H1 (cell line): ENCODE results near the gene IFI16. TPM values are rescaled to one million over a fixed set of nuclear protein-coding genes. Genes with fewer than 3 reads are reported as not detected.

ENCODE experiments used
- CTCF ChIA-PET: fragments of 300-600 bp; sonication (Branson Sonifier 250); formaldehyde crosslinking; loops from one replicate; lab custom pipeline; 2021; ENCODE audit not compliant: partially characterized antibody; lab: Charles Lee
- POLR2A ChIA-PET: fragments of 300-600 bp; sonication (Branson Sonifier 250); formaldehyde crosslinking; loops from one replicate; lab custom pipeline; 2021; ENCODE audit warnings: inconsistent platforms; ENCODE audit not compliant: partially characterized antibody; lab: Charles Lee
- DNase-seq, 2 experiments: peaks; one replicate each; pipeline versions ENCODE4 v3.0.0 to v3.0.0-alpha.2; 2010 to 2022; ENCODE audit warnings: low spot score in 2 of 2, low read depth in 1 of 2, mixed read lengths in 1 of 2
- FAIRE-seq: peaks from 2 replicates; lab custom pipeline; 2011; peaks lifted over from hg19 to GRCh38; lab: Jason Lieb, UNC
- H2AFZ ChIP-seq: 2 replicates; pipeline ENCODE4 v1.8.1; 2012; ENCODE audit warnings: low read length, inconsistent platforms
- H2AK5ac ChIP-seq: 2 replicates; pipeline ENCODE4 v1.6.1; 2013; ENCODE audit warnings: low read depth, low read length
- H2BK120ac ChIP-seq: replicated peaks from 2 replicates; pipeline ENCODE3; 2013; ENCODE audit warnings: low read depth, low read length, inconsistent platforms
- H2BK12ac ChIP-seq: 2 replicates; pipeline ENCODE4 v1.6.1; 2013; ENCODE audit warnings: low read depth, low read length
- H2BK15ac ChIP-seq: 2 replicates; pipeline ENCODE4 v1.6.1; 2013; ENCODE audit warnings: low read length
- H2BK20ac ChIP-seq: 2 replicates; pipeline ENCODE4 v1.6.1; 2013; ENCODE audit warnings: low read length
- H2BK5ac ChIP-seq: 2 replicates; pipeline ENCODE4 v1.6.1; 2013; ENCODE audit warnings: low read depth, low read length
- H3K14ac ChIP-seq: 2 replicates; pipeline ENCODE4 v1.6.1; 2013; ENCODE audit warnings: inconsistent platforms; ENCODE audit not compliant: insufficient read length
- H3K18ac ChIP-seq: 2 replicates; pipeline ENCODE4 v1.6.1; 2013; ENCODE audit warnings: low read length; ENCODE audit errors: extremely low read depth
- H3K23ac ChIP-seq: 2 replicates; pipeline ENCODE4 v1.6.1; 2013; ENCODE audit warnings: inconsistent platforms; ENCODE audit not compliant: insufficient read length
- H3K23me2 ChIP-seq: 2 replicates; pipeline ENCODE4 v1.6.1; 2013; ENCODE audit warnings: low read depth, low read length
- H3K27ac ChIP-seq: 2 replicates; pipeline ENCODE4 v1.6.1; 2011; ENCODE audit warnings: low read depth, low read length, inconsistent platforms
- H3K27me3 ChIP-seq, 4 experiments: replicated peaks in 1 of 4; 1 replicate in 1 of 4; 2 replicates in 3 of 4; pipeline versions ENCODE4 v1.6.1 to v1.8.1; 2011 to 2013; ENCODE audit warnings: low read length in 3 of 4, mild to moderate bottlenecking in 3 of 4, inconsistent platforms in 2 of 4, mixed read lengths in 2 of 4, moderate library complexity in 1 of 4; ENCODE audit not compliant: control insufficient read depth in 3 of 4, insufficient read depth in 3 of 4; ENCODE audit errors: extremely low read depth in 1 of 4
- H3K36me3 ChIP-seq, 4 experiments: 2 replicates each; pipeline versions ENCODE4 v1.6.1 to v1.8.1; 2011 to 2013; ENCODE audit warnings: mild to moderate bottlenecking in 4 of 4, low read length in 3 of 4, moderate library complexity in 2 of 4, control low read depth in 1 of 4, inconsistent platforms in 1 of 4; ENCODE audit not compliant: insufficient read depth in 4 of 4, control insufficient read depth in 2 of 4
- H3K4ac ChIP-seq: replicated peaks from 2 replicates; pipeline ENCODE3; 2013; ENCODE audit warnings: low read length, low read depth, mixed read lengths, inconsistent platforms; ENCODE audit not compliant: insufficient read length
- H3K4me1 ChIP-seq, 4 experiments: replicated peaks in 1 of 4; 1 replicate in 1 of 4; 2 replicates in 3 of 4; pipeline versions ENCODE4 v1.6.1 to v1.8.1; 2011 to 2013; ENCODE audit warnings: low read length in 3 of 4, inconsistent platforms in 2 of 4, mixed read lengths in 1 of 4; ENCODE audit not compliant: insufficient read depth in 4 of 4, control insufficient read depth in 3 of 4
- H3K4me2 ChIP-seq, 2 experiments: 2 replicates each; pipeline versions ENCODE4 v1.6.1 to v1.8.1; 2011 to 2013; ENCODE audit warnings: low read depth in 2 of 2, low read length in 2 of 2, control low read depth in 1 of 2, inconsistent platforms in 1 of 2, mild to moderate bottlenecking in 1 of 2; ENCODE audit not compliant: insufficient read depth in 1 of 2
- H3K4me3 ChIP-seq, 4 experiments: fragments of 200-600, 300-600 bp in 1 of 4; sonication (generic), shearing (Covaris generic), sonication (Bioruptor Twin) in 1 of 4; 2 replicates each; pipeline versions ENCODE4 v1.5.1 to v1.8.1; 2011 to 2016; ENCODE audit warnings: low read length in 4 of 4, low read depth in 3 of 4, control low read depth in 2 of 4, inconsistent platforms in 2 of 4, mild to moderate bottlenecking in 2 of 4, mixed read lengths in 1 of 4, moderate library complexity in 1 of 4; ENCODE audit not compliant: insufficient read depth in 2 of 4; ENCODE audit errors: extremely low read depth in 1 of 4
- H3K56ac ChIP-seq: replicated peaks from 2 replicates; pipeline ENCODE3; 2013; ENCODE audit warnings: low read depth, mild to moderate bottlenecking, mixed read lengths, low read length, inconsistent platforms; ENCODE audit not compliant: insufficient read length
- H3K79me1 ChIP-seq: 2 replicates; pipeline ENCODE4 v1.6.1; 2013; ENCODE audit warnings: low read depth, low read length, control low read depth
- H3K79me2 ChIP-seq, 2 experiments: 2 replicates each; pipeline versions ENCODE4 v1.6.1 to v1.8.1; 2012 to 2013; ENCODE audit warnings: low read length in 2 of 2, mild to moderate bottlenecking in 2 of 2, inconsistent platforms in 1 of 2; ENCODE audit not compliant: insufficient read depth in 2 of 2, control insufficient read depth in 1 of 2
- H3K9ac ChIP-seq, 4 experiments: replicated peaks in 1 of 4; 1 replicate in 1 of 4; 2 replicates in 3 of 4; pipeline versions ENCODE4 v1.6.1 to v1.8.1; 2011 to 2013; ENCODE audit warnings: low read depth in 3 of 4, low read length in 3 of 4, control low read depth in 2 of 4, mild to moderate bottlenecking in 2 of 4, moderate library complexity in 2 of 4, inconsistent platforms in 1 of 4; ENCODE audit errors: extremely low read depth in 1 of 4
- H3K9me3 ChIP-seq, 2 experiments: 2 replicates each; pipeline versions ENCODE4 v1.6.1 to v1.8.1; 2012 to 2013; ENCODE audit warnings: mild to moderate bottlenecking in 2 of 2, moderate library complexity in 2 of 2, control low read depth in 1 of 2, inconsistent platforms in 1 of 2, low read depth in 1 of 2, low read length in 1 of 2, mixed read lengths in 1 of 2; ENCODE audit not compliant: insufficient read depth in 2 of 2
- H4K20me1 ChIP-seq, 2 experiments: replicated peaks in 1 of 2; 2 replicates each; pipeline versions ENCODE3 to v1.8.1; 2011 to 2013; ENCODE audit warnings: inconsistent platforms in 2 of 2, low read length in 2 of 2, mild to moderate bottlenecking in 1 of 2; ENCODE audit not compliant: insufficient read depth in 2 of 2, control insufficient read depth in 1 of 2
- H4K5ac ChIP-seq: 2 replicates; pipeline ENCODE4 v1.6.1; 2013; ENCODE audit warnings: low read length, low read depth, mixed read lengths, inconsistent platforms; ENCODE audit not compliant: insufficient read length
- H4K8ac ChIP-seq: 2 replicates; pipeline ENCODE4 v1.8.0; 2013; ENCODE audit warnings: mild to moderate bottlenecking, moderate library complexity, low read length, inconsistent platforms; ENCODE audit not compliant: insufficient read depth; ENCODE audit errors: extremely low read depth
- H4K91ac ChIP-seq: replicated peaks from 2 replicates; pipeline ENCODE3; 2013; ENCODE audit warnings: low read length, mixed read lengths, inconsistent platforms; ENCODE audit not compliant: insufficient read length
- CHD2 ChIP-seq: IDR thresholded peaks from 2 replicates; pipeline ENCODE4 v1.6.1; 2012; ENCODE audit warnings: low read length, improper control_type of control experiment
- GABPA ChIP-seq: IDR thresholded peaks from 2 replicates; pipeline ENCODE4 v1.6.1; 2011; ENCODE audit warnings: mild to moderate bottlenecking, low read length, moderate library complexity, borderline replicate concordance; ENCODE audit not compliant: insufficient read depth
- KDM4A ChIP-seq: IDR thresholded peaks from one replicate; pipeline ENCODE4 v1.7.1; 2012; ENCODE audit warnings: low read depth, mild to moderate bottlenecking, moderate library complexity, low read length, inconsistent platforms; ENCODE audit not compliant: severe bottlenecking
- RBBP5 ChIP-seq: IDR thresholded peaks from 2 replicates; pipeline ENCODE4 v1.7.1; 2012; ENCODE audit warnings: low read depth, mild to moderate bottlenecking, inconsistent platforms, low read length, moderate library complexity, borderline replicate concordance
- RNF2 ChIP-seq: fragments of 200-900, 300-1000 bp; sonication (generic); IDR thresholded peaks from 2 replicates; pipeline ENCODE4 v1.7.1; 2016; ENCODE audit warnings: borderline replicate concordance, low read depth, mild to moderate bottlenecking, antibody characterized with exemption, low read length; ENCODE audit not compliant: poor library complexity, severe bottlenecking; ENCODE audit errors: missing control alignments
- WGBS, 2 experiments: shearing (Covaris generic) in 1 of 2; methylation state at CpG; one replicate each; pipeline versions ENCODE4 v1.1.6 to v1.1.7; 2013 to 2015; ENCODE audit warnings: low lambda C conversion rate in 2 of 2, mixed read lengths in 2 of 2, inconsistent platforms in 1 of 2, low coverage in 1 of 2, missing lambda C conversion rate in 1 of 2; ENCODE audit not compliant: insufficient replicate concordance in 2 of 2, insufficient coverage in 1 of 2, insufficient read length in 1 of 2; ENCODE audit errors: extremely low coverage in 1 of 2, missing lambda C conversion rate in 1 of 2; 5-methylcytosine and 5-hydroxymethylcytosine counted together
- polyA plus RNA-seq, 7 experiments: library from polyadenylated mRNA; depleted of rRNA in 3 of 7; stranded (reverse) in 5 of 7; unstranded in 2 of 7; fragments of >200 nt in 5 of 7; fragments of 200-250 nt in 2 of 7; gene quantifications; 1 replicate in 5 of 7; 2 replicates in 1 of 7; 4 replicates in 1 of 7; pipeline versions ENCODE4 v1.2.1 to v1.2.3, GENCODE V29; 2011 to 2013; ENCODE audit warnings: missing spikeins in 2 of 7, mixed read lengths in 2 of 7
- total RNA-seq: library from RNA; stranded (reverse); fragmentation: NEBNext Ultra II Directional; extraction: Animal tissue kit (Norgen Biotek cat#: 25700); gene quantifications from 2 replicates; pipeline ENCODE4 v1.2.1, GENCODE V29; 2021

The IFI16 gene
- total and polyA plus RNA-seq, 2 of the 8 experiments (the other 6 are each of a cell fraction or from before 2014, with no cell fraction given), result 0.63 to 0.74 TPM

DNA sequence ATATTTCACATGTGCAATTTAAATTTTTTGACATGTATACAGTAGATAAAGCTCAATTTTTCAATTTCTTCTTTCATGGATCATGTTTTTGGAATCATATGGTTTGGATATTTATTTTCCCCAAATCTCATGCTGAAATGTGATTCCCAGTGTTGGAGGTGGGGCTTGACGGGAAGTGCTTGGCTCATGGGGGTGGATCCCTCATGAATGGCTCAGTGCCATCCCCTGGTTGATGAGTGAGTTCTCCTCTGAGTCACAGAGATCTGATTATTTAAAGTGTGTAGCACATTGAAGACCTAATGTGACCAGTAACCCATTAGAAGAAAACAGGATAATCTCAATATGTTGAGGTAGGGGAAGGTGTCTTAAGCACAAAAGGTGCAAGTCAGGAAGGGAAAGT lies 9.1 kb upstream of the IFI16 start:
- no peak overlapping the region for H4K5ac ChIP-seq
- no peak overlapping the region for H2AK5ac ChIP-seq
- H2BK12ac ChIP-seq, result no peak overlapping the region
- POLR2A ChIA-PET, result interaction anchor here (1.0 kb wide), 1 partner anchor 26 kb away, joined by 3 read pairs; no protein-coding TSS in a partner anchor
- no peak overlapping the region for H3K18ac ChIP-seq
- H2BK20ac ChIP-seq, result no peak overlapping the region
- H2BK15ac ChIP-seq, result no peak overlapping the region
- H3K27ac ChIP-seq, result no peak overlapping the region
- H3K23me2 ChIP-seq, result peaks cover 6% of the 10 kb centered on the region
- H4K8ac ChIP-seq, result no peak overlapping the region
- H3K4me3 ChIP-seq, result peak overlapping the region in 1 of 4 experiments; percentile 79; a peak in 3 of 8 replicates
- no peak for DNase-seq
- no peak overlapping the region for H2AFZ ChIP-seq
- peak overlapping the region; percentile 61 to 95; a peak in 3 of 4 replicates for H3K4me2 ChIP-seq
- no peaks in the 10 kb centered on the region for H3K79me1 ChIP-seq
- no peak overlapping the region for H3K14ac ChIP-seq
- peaks cover 0 to 15% (median 9%) of the 10 kb centered on the region in 4 experiments; a peak in 4 of 7 replicates for H3K4me1 ChIP-seq
- H3K4ac ChIP-seq, result no peak overlapping the region
- H2BK5ac ChIP-seq, result no peak overlapping the region
- H3K23ac ChIP-seq, result no peak overlapping the region
- H2BK120ac ChIP-seq, result no peak overlapping the region
- H3K27me3 ChIP-seq, result peaks cover 1 to 19% (median 9%) of the 10 kb centered on the region in 4 experiments; a peak in 5 of 7 replicates
- no peaks in the 10 kb centered on the region for H3K36me3 ChIP-seq
- no peaks in the 10 kb centered on the region for H3K9me3 ChIP-seq
- 15% methylated on average over 1 of the region's 1 CpG; no CpG with 5 or more reads in 1 of the 2 experiments for WGBS, 2 experiments
- CTCF ChIA-PET, result interaction anchor here (1.0 to 2.0 kb wide), 2 partner anchors 71 to 73 kb away, joined by 4 to 6 read pairs; no protein-coding TSS in a partner anchor
- TF ChIP-seq RBBP5 (no peak), CHD2 (0 out of 2 replicates have a peak, but pooled peaks have one; percentile 14), KDM4A (no peak), GABPA (no peak), RNF2 (no peak)
- TF ChIP-seq, all 59 proteins: peak for 1
- H4K20me1 ChIP-seq, result no peaks in the 10 kb centered on the region
- no peak overlapping the region for H3K9ac ChIP-seq
- no peak for FAIRE-seq
- H4K91ac ChIP-seq, result no peak overlapping the region
- H3K79me2 ChIP-seq, result no peaks in the 10 kb centered on the region
- no peak overlapping the region for H3K56ac ChIP-seq
